ENCODE measurements around the gene SKOR1. TPM values are rescaled to one million over a fixed set of nuclear protein-coding genes. Genes with fewer than 3 reads are reported as not detected.

The SKOR1 gene
- polyA plus RNA-seq, 1 experiment, result 0.02 TPM

- H3K27ac ChIP-seq (ENCODE audit: low read depth, low read length), result no peak overlapping the region
- no peak overlapping the region for H3K4me3 ChIP-seq (ENCODE audit: low read depth, low read length)
- no peak for TF ChIP-seq CTCF (IDR thresholded peaks at IDR 0.05; ENCODE audit: low read depth, low read length)
- DNase-seq (ENCODE audit: low read depth, low spot score), result no peak
- H3K9me3 ChIP-seq (ENCODE audit: control insufficient read depth, insufficient read depth, low read length), result no peaks in the 10 kb centered on the region; the same call in 1 of the 2 replicates
- ChIA-PET CTCF (interaction anchor here (1.2 kb wide), 1 partner anchor 271 kb away, joined by 3 read pairs; no protein-coding TSS in a partner anchor), POLR2A (no interaction called here)
- H3K27me3 ChIP-seq (ENCODE audit: control insufficient read depth, insufficient read depth, low read length), result peaks cover 4% of the 10 kb centered on the region
These were observed 58.7 kb downstream of the SKOR1 start for GRCh38 chr15:67884009-67884408.

Small RNAs within 50 kb of the gene (small RNA-seq; reads per million reads assigned to genes)
- gene RNU6-1 (ENCODE audit: insufficient read length, low read depth), result not detected

Other genes starting within 250 kb of the SKOR1 start
- gene RNU6-1, start 14.5 kb downstream of the SKOR1 start, polyA plus RNA-seq (2011; rRNA removed), result not detected in 2 replicates
- gene PIAS1, start 228.8 kb downstream of the SKOR1 start, polyA plus RNA-seq (2011; rRNA removed), result 33.7 and 38.9 TPM in 2 replicates

Data from AG04450 (cell line).